SK-N-SH treated with all-trans-retinoic acid at 6 μM for 48 hours (cell line): ENCODE measurements around the gene IRF5.

Experiments
- ATAC-seq: fragments of 200-7000 bp; cut with Tn5 transposase; 3 replicates; pipeline ENCODE4 v1.9.1; 2020; ENCODE audit warnings: mild to moderate bottlenecking, moderate library complexity
- BACH2 ChIP-seq: fragments of 250-450 bp; sonication (Bioruptor Pico); IDR thresholded peaks from 2 replicates; pipeline ENCODE4 v1.9.0; 2021; ENCODE audit warnings: mild to moderate bottlenecking, borderline replicate concordance
- CSDC2 ChIP-seq: fragments of 250-450 bp; sonication (Bioruptor Pico); IDR thresholded peaks from 2 replicates; pipeline ENCODE4 v1.5.0; 2020; ENCODE audit warnings: mild to moderate bottlenecking, moderate library complexity
- CSRNP3 ChIP-seq: fragments of 250-450 bp; sonication (Bioruptor Pico); IDR thresholded peaks from 2 replicates; pipeline ENCODE4 v1.5.1; 2021; ENCODE audit warnings: mild to moderate bottlenecking, moderate library complexity
- ESRRG ChIP-seq: fragments of 250-450 bp; sonication (Bioruptor Pico); IDR thresholded peaks from 2 replicates; pipeline ENCODE4 v1.6.1; 2021; ENCODE audit warnings: mild to moderate bottlenecking
- GLIS3 ChIP-seq: fragments of 250-450 bp; sonication (Bioruptor Pico); IDR thresholded peaks from 2 replicates; pipeline ENCODE4 v1.5.0; 2020; ENCODE audit warnings: mild to moderate bottlenecking, moderate library complexity
- ISL1 ChIP-seq: fragments of 250-450 bp; sonication (Bioruptor Pico); IDR thresholded peaks from 2 replicates; pipeline ENCODE4 v2.1.2; 2022; ENCODE audit warnings: mild to moderate bottlenecking, moderate library complexity
- OSR1 ChIP-seq: fragments of 250-450 bp; sonication (Bioruptor Pico); IDR thresholded peaks from 2 replicates; pipeline ENCODE4 v1.8.0; 2022; ENCODE audit warnings: moderate library complexity, mild to moderate bottlenecking, inconsistent platforms
- PATZ1 ChIP-seq: fragments of 250-450 bp; sonication (Bioruptor Pico); IDR thresholded peaks from 2 replicates; pipeline ENCODE4 v1.8.0; 2020; ENCODE audit warnings: mild to moderate bottlenecking, moderate library complexity, borderline replicate concordance
- POU6F1 ChIP-seq: fragments of 250-450 bp; sonication (Bioruptor Pico); IDR thresholded peaks from 2 replicates; pipeline ENCODE4 v1.8.0; 2021; ENCODE audit warnings: low read depth, mild to moderate bottlenecking, moderate library complexity, borderline replicate concordance
- PPARA ChIP-seq: fragments of 250-450 bp; sonication (Bioruptor Pico); IDR thresholded peaks from 2 replicates; pipeline ENCODE4 v1.5.0; 2020; ENCODE audit warnings: mild to moderate bottlenecking, borderline replicate concordance
- RARB ChIP-seq: fragments of 250-450 bp; sonication (Bioruptor Pico); IDR thresholded peaks from 2 replicates; pipeline ENCODE4 v1.8.0; 2021; ENCODE audit warnings: mild to moderate bottlenecking, moderate library complexity
- TCF4 ChIP-seq: fragments of 250-450 bp; sonication (Bioruptor Pico); IDR thresholded peaks from 2 replicates; pipeline ENCODE4 v1.8.0; 2021; ENCODE audit warnings: mild to moderate bottlenecking, moderate library complexity, borderline replicate concordance
- TOX ChIP-seq: fragments of 250-450 bp; sonication (Bioruptor Pico); IDR thresholded peaks from 2 replicates; pipeline ENCODE4 v1.8.0; 2021; ENCODE audit warnings: mild to moderate bottlenecking, moderate library complexity, borderline replicate concordance
- TSHZ2 ChIP-seq: fragments of 250-450 bp; sonication (Bioruptor Pico); IDR thresholded peaks from 2 replicates; pipeline ENCODE4 v1.5.0; 2020; ENCODE audit warnings: mild to moderate bottlenecking, moderate library complexity
- ZC3H10 ChIP-seq: fragments of 250-450 bp; sonication (Bioruptor Pico); IDR thresholded peaks from 2 replicates; pipeline ENCODE4 v1.5.1; 2021; ENCODE audit warnings: mild to moderate bottlenecking, moderate library complexity
- ZFP3 ChIP-seq: fragments of 250-450 bp; sonication (Bioruptor Pico); IDR thresholded peaks from 2 replicates; pipeline ENCODE4 v1.5.0; 2020; ENCODE audit warnings: mild to moderate bottlenecking, moderate library complexity
- ZFP30 ChIP-seq: fragments of 450-650 bp; formaldehyde crosslinking; IDR thresholded peaks from 2 replicates; pipeline ENCODE4 v1.5.0; 2022; ENCODE audit warnings: mild to moderate bottlenecking, moderate library complexity
- ZNF565 ChIP-seq: fragments of 450-650 bp; formaldehyde crosslinking; conservative IDR thresholded peaks from 2 replicates; pipeline ENCODE4 v1.5.0; 2020; ENCODE audit warnings: low read depth, mild to moderate bottlenecking, moderate library complexity
- ZNF8 ChIP-seq: fragments of 450-650 bp; formaldehyde crosslinking; IDR thresholded peaks from 2 replicates; pipeline ENCODE4 v1.5.0; 2020; ENCODE audit warnings: mild to moderate bottlenecking, moderate library complexity

The IRF5 gene

GRCh38 chr7:128923411-128923800, 14.3 kb upstream of the IRF5 start:
- ATAC-seq, result peak; percentile 25; the same call in 1 of the 3 replicates
- no peak for TF ChIP-seq ZNF8 (CRISPR knock-in tag)
- no peak for TF ChIP-seq PPARA
- TF ChIP-seq BACH2 (CRISPR knock-in tag), result no peak
- TF ChIP-seq ZNF565, result no peak
- no peak for TF ChIP-seq GLIS3 (CRISPR knock-in tag)
- TF ChIP-seq ISL1, result no peak
- TF ChIP-seq ZFP30 (CRISPR knock-in tag), result no peak
- TF ChIP-seq TCF4 (CRISPR knock-in tag), result no peak
- TF ChIP-seq TOX (CRISPR knock-in tag), result no peak
- TF ChIP-seq POU6F1, result no peak

GRCh38 chr7:128924707-128925588, 12.8 kb upstream of the IRF5 start:
- no peak for TF ChIP-seq ZNF8 (CRISPR knock-in tag)
- TF ChIP-seq ZC3H10 (CRISPR knock-in tag), result no peak
- TF ChIP-seq PPARA, result no peak
- no peak for TF ChIP-seq ESRRG (CRISPR knock-in tag)
- TF ChIP-seq ISL1, result no peak
- TF ChIP-seq PATZ1 (CRISPR knock-in tag), result no peak
- TF ChIP-seq ZFP30 (CRISPR knock-in tag), result no peak
- TF ChIP-seq CSDC2 (CRISPR knock-in tag), result no peak
- no peak for TF ChIP-seq RARB (CRISPR knock-in tag)
- no peak for TF ChIP-seq POU6F1
- TF ChIP-seq TSHZ2 (CRISPR knock-in tag), result no peak
- TF ChIP-seq ZFP3 (CRISPR knock-in tag), result no peak
- TF ChIP-seq CSRNP3 (CRISPR knock-in tag), result no peak
- TF ChIP-seq BACH2 (CRISPR knock-in tag), result no peak
- TF ChIP-seq ZNF565, result no peak
- no peak for TF ChIP-seq TOX (CRISPR knock-in tag)
- no peak for ATAC-seq

GRCh38 chr7:128928159-128928813, 9.4 kb upstream of the IRF5 start:
- no peak for TF ChIP-seq POU6F1
- TF ChIP-seq ZNF8 (CRISPR knock-in tag), result no peak
- no peak for TF ChIP-seq CSDC2 (CRISPR knock-in tag)
- TF ChIP-seq OSR1 (CRISPR knock-in tag), result no peak
- no peak for ATAC-seq
